BLaER1 treated with 17β-estradiol and CSF1 and Interleukin-3, amounts not matched to agents 10 nM and 100 nM (cell line): ENCODE measurements around the gene TNIP1.

Experiments
- H3K27ac ChIP-seq, 11 experiments: shearing (Covaris generic); formaldehyde crosslinking; 2 replicates each; pipeline ENCODE4 v1.8.1; 2022
- H3K27me3 ChIP-seq, 11 experiments: shearing (Covaris generic); formaldehyde crosslinking; 2 replicates each; pipeline ENCODE4 v1.8.1; 2022
- H3K36me3 ChIP-seq, 11 experiments: shearing (Covaris generic); formaldehyde crosslinking; 2 replicates each; pipeline ENCODE4 v1.8.1; 2022
- H3K4me1 ChIP-seq, 10 experiments: shearing (Covaris generic); formaldehyde crosslinking; 2 replicates each; pipeline ENCODE4 v1.8.1; 2022
- H3K4me2 ChIP-seq, 11 experiments: shearing (Covaris generic); formaldehyde crosslinking; 2 replicates each; pipeline ENCODE4 v1.8.1; 2022
- H3K4me3 ChIP-seq, 10 experiments: shearing (Covaris generic); formaldehyde crosslinking; 2 replicates each; pipeline ENCODE4 v1.8.1; 2022
- H3K9ac ChIP-seq, 11 experiments: shearing (Covaris generic); formaldehyde crosslinking; 2 replicates each; pipeline ENCODE4 v1.8.1; 2022
- H3K9me3 ChIP-seq, 11 experiments: shearing (Covaris generic); formaldehyde crosslinking; replicated peaks in 1 of 11; 2 replicates each; pipeline ENCODE4 v1.8.1; 2022
- H4K20me1 ChIP-seq, 11 experiments: shearing (Covaris generic); formaldehyde crosslinking; 2 replicates each; pipeline ENCODE4 v1.8.1; 2022
- Cebpa-rat ChIP-seq, 11 experiments: shearing (Covaris generic); IDR thresholded peaks; 2 replicates each; pipeline ENCODE4 v1.8.1; 2022

Gene TNIP1

DNA sequence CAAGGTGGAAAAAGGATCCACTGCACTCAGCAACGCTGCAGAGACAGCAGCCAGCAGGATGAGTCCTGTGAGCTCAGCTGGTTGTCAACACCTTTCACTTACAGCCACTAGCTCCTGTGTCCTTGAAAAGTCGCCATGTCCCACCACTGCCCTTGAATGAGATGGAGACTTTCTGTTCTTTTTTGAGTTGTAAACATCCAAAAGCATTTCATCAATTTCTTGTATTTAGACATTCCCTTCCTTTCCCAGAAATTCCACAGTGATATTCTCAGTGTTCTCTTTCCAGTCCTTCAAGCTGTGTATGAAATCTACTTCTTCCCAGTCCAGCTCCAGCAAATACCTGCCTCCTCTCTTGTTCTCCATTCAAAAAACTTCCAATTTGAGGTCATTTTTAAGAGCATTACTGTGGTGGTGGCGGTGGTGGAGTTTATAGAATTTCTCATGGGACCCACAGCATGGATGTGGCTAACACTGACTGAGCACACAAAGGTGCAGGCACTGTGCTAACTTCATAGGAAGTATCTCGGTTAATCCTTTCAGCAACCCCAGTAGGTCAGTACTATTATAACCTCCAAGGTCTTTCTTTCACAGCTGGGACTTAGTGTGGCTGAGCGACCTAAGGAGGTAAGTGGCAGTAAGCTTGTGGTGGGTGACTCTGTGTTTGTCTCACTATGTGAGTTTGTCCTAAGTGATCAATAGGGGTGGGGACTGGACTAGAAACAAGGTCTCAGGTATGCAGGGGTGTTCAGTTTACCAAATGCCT is 75.5 kb downstream of the TNIP1 start:
- H3K4me3 ChIP-seq: no peak overlapping the region
- H3K27me3 ChIP-seq: no peaks in the 10 kb centered on the region
- TF ChIP-seq Cebpa-rat (IDR thresholded peaks at IDR 0.05): no peak
- H4K20me1 ChIP-seq: no peaks in the 10 kb centered on the region
- H3K36me3 ChIP-seq: no peaks in the 10 kb centered on the region
- H3K9ac ChIP-seq: no peak overlapping the region
- H3K4me2 ChIP-seq: peak overlapping the region in 2 of 11 experiments; percentile 74 to 84; a peak in 3 of 22 replicates
- H3K4me1 ChIP-seq: peaks cover 0 to 23% (median 7%) of the 10 kb centered on the region in 10 experiments; a peak in 10 of 20 replicates
- H3K27ac ChIP-seq: no peak overlapping the region
- no peaks in the 10 kb centered on the region for H3K9me3 ChIP-seq

- peak in 3 of 11 experiments; percentile 13 to 39 (median 27); a peak in 2 of 22 replicates for TF ChIP-seq Cebpa-rat (IDR thresholded peaks at IDR 0.05)
- H3K4me1 ChIP-seq: peaks cover 0 to 23% (median 7%) of the 10 kb centered on the region in 10 experiments; a peak in 10 of 20 replicates
- H3K4me2 ChIP-seq: no peak overlapping the region
- H4K20me1 ChIP-seq: no peaks in the 10 kb centered on the region
- no peak overlapping the region for H3K4me3 ChIP-seq
- no peaks in the 10 kb centered on the region for H3K36me3 ChIP-seq
- no peak overlapping the region for H3K27ac ChIP-seq
- no peak overlapping the region for H3K9ac ChIP-seq
- H3K27me3 ChIP-seq: no peaks in the 10 kb centered on the region
- no peaks in the 10 kb centered on the region for H3K9me3 ChIP-seq
Measured at GRCh38 chr5:151004499-151004898, 76.3 kb downstream of the TNIP1 start.

DNA sequence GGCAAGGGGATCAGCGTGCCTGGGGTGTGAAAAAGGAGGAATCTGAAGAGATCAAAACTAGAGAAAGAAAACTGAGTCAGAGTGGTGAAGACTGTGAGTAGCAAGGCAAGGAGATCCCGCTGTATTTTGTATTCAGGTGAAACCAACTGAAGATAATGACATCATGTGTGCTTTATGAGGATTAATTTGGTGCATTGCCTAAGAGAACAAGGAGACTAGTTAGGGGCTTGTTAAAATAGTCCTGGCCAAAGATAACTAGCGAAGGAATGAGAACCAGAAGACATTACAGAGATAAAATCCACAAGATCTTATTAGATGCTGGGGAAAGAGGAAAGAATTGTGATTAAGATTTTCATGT is 77.4 kb downstream of the TNIP1 start:
- Histone ChIP-seq H4K20me1 (no peaks in the 10 kb centered on the region), H3K4me3 (no peak overlapping the region), H3K27ac (no peak overlapping the region), H3K9ac (no peak overlapping the region), H3K4me1 (peaks cover 0 to 23% (median 7%) of the 10 kb centered on the region in 10 experiments; a peak in 10 of 20 replicates), H3K4me2 (no peak overlapping the region), H3K36me3 (no peaks in the 10 kb centered on the region), H3K27me3 (no peaks in the 10 kb centered on the region), H3K9me3 (no peaks in the 10 kb centered on the region)
- no peak for TF ChIP-seq Cebpa-rat (IDR thresholded peaks at IDR 0.05)

DNA sequence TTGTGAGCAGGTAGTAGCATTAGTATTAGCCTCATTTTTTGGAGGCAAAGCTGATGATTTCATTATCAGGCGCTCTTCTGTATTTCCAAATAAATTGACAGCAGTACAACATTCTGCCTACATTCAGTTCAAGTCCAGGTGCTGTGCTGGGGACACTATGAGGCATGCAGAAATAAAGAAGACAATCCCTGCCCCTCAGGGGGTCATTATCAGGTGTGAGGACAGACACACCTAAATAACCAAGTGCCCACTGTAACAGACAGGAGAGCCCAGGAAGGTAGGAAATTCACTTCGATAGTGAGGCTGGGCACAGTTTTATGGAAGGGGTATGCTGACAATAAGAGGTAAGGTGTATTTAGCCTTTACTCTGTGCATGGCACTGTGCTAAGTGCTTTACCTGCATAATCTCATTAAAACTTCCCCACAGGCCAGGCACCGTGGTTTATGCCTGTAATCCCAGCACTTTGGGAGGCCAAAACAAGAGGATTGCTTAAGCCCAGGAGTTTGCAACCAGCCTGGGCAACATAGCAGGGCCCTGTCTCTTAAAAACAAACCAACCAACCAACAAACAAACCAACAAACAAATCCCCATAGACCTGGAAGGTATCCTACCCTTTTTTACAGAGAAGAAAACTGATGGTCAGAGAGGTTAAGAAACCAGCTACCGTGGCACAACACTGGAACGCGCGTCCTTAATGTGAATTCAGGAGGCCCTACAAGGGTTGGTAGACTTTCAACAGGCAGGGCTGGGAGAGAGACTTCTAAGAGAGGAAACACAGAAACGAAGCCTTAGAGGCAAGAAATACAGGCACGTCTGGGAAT is 77.9 kb downstream of the TNIP1 start:
- Histone ChIP-seq H3K27me3 (no peaks in the 10 kb centered on the region), H3K9ac (no peak overlapping the region), H3K36me3 (no peaks in the 10 kb centered on the region), H4K20me1 (no peaks in the 10 kb centered on the region), H3K4me1 (peaks cover 0 to 23% (median 7%) of the 10 kb centered on the region in 10 experiments; a peak in 10 of 20 replicates), H3K27ac (no peak overlapping the region), H3K9me3 (peaks cover 0 to 3% (median 0%) of the 10 kb centered on the region in 11 experiments; a peak in 4 of 22 replicates), H3K4me3 (no peak overlapping the region), H3K4me2 (no peak overlapping the region)
- TF ChIP-seq Cebpa-rat (IDR thresholded peaks at IDR 0.05): no peak

DNA sequence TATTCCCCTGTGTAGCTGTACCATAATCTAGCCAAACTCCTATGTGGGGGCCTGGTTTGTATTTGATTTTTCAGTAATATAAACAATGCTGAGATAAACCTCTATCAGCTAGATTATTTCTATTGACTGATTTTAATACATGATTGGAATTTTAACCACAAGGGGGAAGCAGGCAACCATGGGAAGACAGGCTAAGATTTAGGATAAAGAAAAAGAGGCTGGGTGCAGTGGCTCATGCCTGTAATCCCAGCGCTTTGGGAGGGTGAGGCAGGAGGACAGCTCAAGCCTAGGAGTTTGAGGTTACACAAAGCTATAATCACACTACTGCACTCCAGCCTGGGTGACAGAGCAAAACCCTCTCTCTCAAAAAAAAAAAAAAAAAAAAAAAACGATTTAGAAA is 78.6 kb downstream of the TNIP1 start:
- Histone ChIP-seq H3K9ac (no peak overlapping the region), H3K4me2 (no peak overlapping the region), H3K4me1 (peaks cover 0 to 18% (median 7%) of the 10 kb centered on the region in 10 experiments; a peak in 10 of 20 replicates), H3K4me3 (no peak overlapping the region), H3K36me3 (no peaks in the 10 kb centered on the region), H3K9me3 (peaks cover 0 to 10% (median 3%) of the 10 kb centered on the region in 11 experiments; a peak in 8 of 22 replicates), H3K27ac (no peak overlapping the region), H3K27me3 (no peaks in the 10 kb centered on the region), H4K20me1 (no peaks in the 10 kb centered on the region)
- no peak for TF ChIP-seq Cebpa-rat (IDR thresholded peaks at IDR 0.05)

- Histone ChIP-seq H3K27ac (no peak overlapping the region), H3K4me3 (no peak overlapping the region), H3K4me2 (no peak overlapping the region), H4K20me1 (no peaks in the 10 kb centered on the region), H3K36me3 (no peaks in the 10 kb centered on the region), H3K4me1 (peaks cover 0 to 10% (median 5%) of the 10 kb centered on the region in 10 experiments; a peak in 10 of 20 replicates), H3K9me3 (peaks cover 0 to 17% (median 11%) of the 10 kb centered on the region in 11 experiments; a peak in 14 of 22 replicates), H3K27me3 (no peaks in the 10 kb centered on the region), H3K9ac (peak overlapping the region in 1 of 11 experiments; percentile 8; a peak in 1 of 22 replicates)
- TF ChIP-seq Cebpa-rat (IDR thresholded peaks at IDR 0.05): no peak
Measured at GRCh38 chr5:151001436-151001835, 79.4 kb downstream of the TNIP1 start.

DNA sequence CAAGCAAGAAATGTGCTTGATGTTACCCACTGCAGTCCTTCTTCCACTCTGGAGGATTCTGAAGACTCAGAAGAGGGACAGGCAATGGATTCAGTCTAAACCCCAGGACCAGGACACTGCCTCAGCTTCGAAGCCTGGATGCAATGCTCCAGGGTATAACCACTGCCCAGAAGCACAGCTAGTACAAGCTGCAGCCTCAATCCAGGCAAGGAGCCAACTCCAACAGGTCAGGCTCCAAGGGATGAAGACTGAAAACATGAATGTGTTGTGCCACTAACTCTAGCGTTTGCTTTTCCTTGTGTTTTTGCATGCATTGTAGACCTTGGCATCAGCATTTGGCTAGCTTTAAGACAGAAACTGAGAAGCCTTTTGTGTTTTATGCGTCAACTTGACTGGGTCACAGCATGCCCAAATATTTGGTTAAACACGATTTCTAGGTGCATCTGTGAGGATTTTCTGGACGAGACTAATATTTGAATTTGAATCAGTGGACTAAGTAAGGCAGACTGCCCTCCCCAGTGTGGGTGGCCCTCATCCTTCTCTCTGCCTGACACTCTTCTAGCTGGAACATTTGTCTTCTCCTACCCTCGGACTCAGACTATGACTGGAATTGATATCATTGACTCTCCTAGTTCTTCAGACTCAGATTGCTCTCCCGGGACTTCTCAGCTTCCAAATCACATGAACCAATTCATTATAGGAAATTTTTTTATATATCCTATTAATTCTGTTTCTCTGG is 81.0 kb downstream of the TNIP1 start:
- H3K36me3 ChIP-seq: no peaks in the 10 kb centered on the region
- no peaks in the 10 kb centered on the region for H3K27me3 ChIP-seq

GRCh38 chr5:150993826-150994412 is 86.9 kb downstream of the TNIP1 start:
- Histone ChIP-seq H3K9me3 (peaks cover 35 to 80% (median 60%) of the 10 kb centered on the region in 11 experiments), H3K27me3 (no peaks in the 10 kb centered on the region), H3K4me3 (no peak overlapping the region), H3K4me1 (no peaks in the 10 kb centered on the region), H4K20me1 (no peaks in the 10 kb centered on the region), H3K4me2 (no peak overlapping the region), H3K27ac (no peak overlapping the region), H3K36me3 (no peaks in the 10 kb centered on the region), H3K9ac (no peak overlapping the region)
- TF ChIP-seq Cebpa-rat (IDR thresholded peaks at IDR 0.05): no peak

More for the DNA sequence above, 81.0 kb downstream of the TNIP1 start:
- no peak for TF ChIP-seq Cebpa-rat (IDR thresholded peaks at IDR 0.05)
- Histone ChIP-seq H3K9ac (no peak overlapping the region), H3K27ac (no peak overlapping the region), H3K4me1 (no peaks in the 10 kb centered on the region), H3K9me3 (peaks cover under 1 to 23% (median 16%) of the 10 kb centered on the region in 11 experiments; a peak in 18 of 22 replicates), H3K4me2 (no peak overlapping the region), H4K20me1 (no peaks in the 10 kb centered on the region), H3K4me3 (no peak overlapping the region)
